GM12801 (cell line): Measurements from ENCODE around the gene POMC.

Source experiments
- TF ChIP-seq, protein P1 (sequence below): IDR thresholded peaks from one replicate; pipeline ENCODE4 v1.5.1; 2011; ENCODE audit warnings: control low read depth; ENCODE audit not compliant: insufficient read length; ENCODE audit errors: extremely low read depth

POMC gene

GRCh38 chr2:25129901-25130520, 38.4 kb downstream of the POMC start:
- TF ChIP-seq, protein P1, sequence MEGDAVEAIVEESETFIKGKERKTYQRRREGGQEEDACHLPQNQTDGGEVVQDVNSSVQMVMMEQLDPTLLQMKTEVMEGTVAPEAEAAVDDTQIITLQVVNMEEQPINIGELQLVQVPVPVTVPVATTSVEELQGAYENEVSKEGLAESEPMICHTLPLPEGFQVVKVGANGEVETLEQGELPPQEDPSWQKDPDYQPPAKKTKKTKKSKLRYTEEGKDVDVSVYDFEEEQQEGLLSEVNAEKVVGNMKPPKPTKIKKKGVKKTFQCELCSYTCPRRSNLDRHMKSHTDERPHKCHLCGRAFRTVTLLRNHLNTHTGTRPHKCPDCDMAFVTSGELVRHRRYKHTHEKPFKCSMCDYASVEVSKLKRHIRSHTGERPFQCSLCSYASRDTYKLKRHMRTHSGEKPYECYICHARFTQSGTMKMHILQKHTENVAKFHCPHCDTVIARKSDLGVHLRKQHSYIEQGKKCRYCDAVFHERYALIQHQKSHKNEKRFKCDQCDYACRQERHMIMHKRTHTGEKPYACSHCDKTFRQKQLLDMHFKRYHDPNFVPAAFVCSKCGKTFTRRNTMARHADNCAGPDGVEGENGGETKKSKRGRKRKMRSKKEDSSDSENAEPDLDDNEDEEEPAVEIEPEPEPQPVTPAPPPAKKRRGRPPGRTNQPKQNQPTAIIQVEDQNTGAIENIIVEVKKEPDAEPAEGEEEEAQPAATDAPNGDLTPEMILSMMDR: no peak

DNA sequence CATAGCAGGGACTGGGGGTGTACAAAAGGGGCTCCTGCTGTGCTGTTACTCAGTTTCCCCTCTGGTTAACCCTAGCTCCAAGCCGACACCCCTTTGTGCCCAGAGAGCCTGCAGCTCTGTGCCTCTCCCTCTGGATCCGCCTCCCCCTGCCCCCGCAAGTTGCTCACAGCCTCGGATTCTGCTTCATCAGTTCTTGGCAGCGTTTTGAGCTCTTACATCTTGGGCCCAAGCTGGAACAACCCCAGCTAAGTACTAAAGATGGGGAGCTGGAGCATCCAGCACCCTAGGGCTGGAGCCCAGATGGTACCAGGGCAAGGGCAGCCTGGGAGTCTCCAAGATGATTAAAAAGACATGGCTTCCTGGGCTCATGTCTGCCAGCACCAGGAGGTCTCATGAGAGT, 40.7 kb downstream of the POMC start:
- TF ChIP-seq, protein P1: no peak

DNA sequence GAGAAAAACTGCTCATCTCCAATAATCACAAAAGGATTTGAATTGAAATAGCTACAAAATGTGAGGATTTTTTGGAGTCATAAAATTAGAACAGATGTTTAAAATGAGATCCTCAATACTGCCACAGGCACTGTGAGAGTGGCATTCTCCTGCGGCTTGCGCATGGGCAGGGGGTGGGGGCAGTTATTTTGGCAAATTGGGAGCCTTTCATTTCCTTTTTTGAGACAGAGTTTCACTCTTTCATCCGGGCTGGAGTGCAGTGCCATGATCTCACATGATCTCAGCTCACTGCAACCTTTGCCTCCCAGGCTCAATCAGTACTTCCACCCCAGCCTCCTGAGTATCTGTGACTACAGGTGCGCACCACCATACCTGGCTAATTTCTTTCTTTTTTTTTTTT, 42.4 kb downstream of the POMC start:
- TF ChIP-seq, protein P1: no peak

DNA sequence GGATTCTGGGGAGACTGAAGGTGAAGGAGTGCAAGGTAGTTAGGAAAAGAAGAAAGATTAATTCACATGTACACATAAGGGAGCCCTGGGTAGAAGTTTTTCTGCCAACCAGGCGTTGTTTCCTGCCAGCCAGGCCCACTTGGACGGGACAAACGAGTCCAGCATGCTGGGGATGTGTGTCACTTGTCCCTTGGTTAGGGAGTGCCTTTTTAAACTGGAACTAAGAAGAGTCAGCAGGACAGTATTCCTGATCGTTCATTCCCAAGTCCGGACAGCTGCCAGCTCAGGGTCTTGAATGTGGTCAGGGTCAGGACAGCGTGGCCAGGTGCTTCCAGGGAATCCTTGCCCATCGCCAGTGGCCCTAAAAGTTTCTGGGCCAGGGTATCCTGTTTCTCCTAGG, 43.2 kb downstream of the POMC start:
- TF ChIP-seq, protein P1: no peak

- TF ChIP-seq, protein P1: no peak
Measured at GRCh38 chr2:25123682-25124081, 44.7 kb downstream of the POMC start.

DNA sequence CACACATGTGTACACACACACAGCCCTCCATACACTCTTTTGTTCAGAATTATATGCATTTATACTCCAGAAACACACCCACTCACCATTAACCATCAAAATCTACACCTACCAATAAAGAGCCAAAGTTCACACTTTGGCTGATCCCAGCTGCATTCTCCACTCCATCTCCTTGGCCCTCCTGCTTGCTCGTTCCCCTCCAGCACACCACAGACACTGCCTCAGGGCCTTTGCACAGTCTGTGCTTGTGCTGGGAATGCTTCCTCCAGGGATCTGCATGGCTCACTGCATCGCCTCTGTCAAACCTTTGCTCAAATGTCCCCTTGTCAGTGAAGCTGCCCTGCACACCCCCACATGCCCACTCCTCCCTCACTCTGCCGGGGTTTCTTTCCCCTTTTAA, 46.0 kb downstream of the POMC start:
- TF ChIP-seq, protein P1: no peak

GRCh38 chr2:25119263-25119662, 49.1 kb downstream of the POMC start:
- TF ChIP-seq, protein P1: no peak
